A673 (cell line): ENCODE results near the gene ZW10.
"Not testable (repeated sequence)": the region's sequence is repeated elsewhere in the genome, so short reads cannot be mapped to it uniquely, and the experiment has no call there.

Experiments used
- EZH2 ChIP-seq: fragments of 200-600 bp; sonication (generic); IDR thresholded peaks from 2 replicates; pipeline ENCODE4 v1.6.1; 2017; ENCODE audit warnings: borderline replicate concordance, low read depth, mild to moderate bottlenecking, mixed read lengths, antibody characterized with exemption, low read length; ENCODE audit not compliant: poor library complexity, severe bottlenecking
- TF ChIP-seq, protein P1 (sequence below): fragments of 300-800, 200-600 bp; sonication (generic); conservative IDR thresholded peaks from 2 replicates; pipeline ENCODE4 v1.5.1; 2017; ENCODE audit warnings: low read depth, mild to moderate bottlenecking, antibody characterized with exemption, low read length, moderate library complexity, mixed read lengths

GRCh38 chr11:113763040-113763439 is 10.5 kb downstream of the ZW10 start:
- TF ChIP-seq, protein P1, sequence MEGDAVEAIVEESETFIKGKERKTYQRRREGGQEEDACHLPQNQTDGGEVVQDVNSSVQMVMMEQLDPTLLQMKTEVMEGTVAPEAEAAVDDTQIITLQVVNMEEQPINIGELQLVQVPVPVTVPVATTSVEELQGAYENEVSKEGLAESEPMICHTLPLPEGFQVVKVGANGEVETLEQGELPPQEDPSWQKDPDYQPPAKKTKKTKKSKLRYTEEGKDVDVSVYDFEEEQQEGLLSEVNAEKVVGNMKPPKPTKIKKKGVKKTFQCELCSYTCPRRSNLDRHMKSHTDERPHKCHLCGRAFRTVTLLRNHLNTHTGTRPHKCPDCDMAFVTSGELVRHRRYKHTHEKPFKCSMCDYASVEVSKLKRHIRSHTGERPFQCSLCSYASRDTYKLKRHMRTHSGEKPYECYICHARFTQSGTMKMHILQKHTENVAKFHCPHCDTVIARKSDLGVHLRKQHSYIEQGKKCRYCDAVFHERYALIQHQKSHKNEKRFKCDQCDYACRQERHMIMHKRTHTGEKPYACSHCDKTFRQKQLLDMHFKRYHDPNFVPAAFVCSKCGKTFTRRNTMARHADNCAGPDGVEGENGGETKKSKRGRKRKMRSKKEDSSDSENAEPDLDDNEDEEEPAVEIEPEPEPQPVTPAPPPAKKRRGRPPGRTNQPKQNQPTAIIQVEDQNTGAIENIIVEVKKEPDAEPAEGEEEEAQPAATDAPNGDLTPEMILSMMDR: not testable (repeated sequence)
- not testable (repeated sequence) for TF ChIP-seq EZH2
